Measurements from ENCODE around the gene CCNA2.

The CCNA2 gene

GRCh38 chr4:121767166-121767565 lies 56.5 kb downstream of the CCNA2 start:
- Histone ChIP-seq H3K36me3 (no peaks in the 10 kb centered on the region), H3K27me3 (peaks cover 39% of the 10 kb centered on the region), H3K9me3 (no peaks in the 10 kb centered on the region), H3K4me3 (ENCODE audit: low read depth, low read length) (no peak overlapping the region), H3K4me1 (no peaks in the 10 kb centered on the region)
- no peak for DNase-seq
- TF ChIP-seq CTCF (IDR thresholded peaks at IDR 0.05; ENCODE audit: low read depth, low read length), result no peak

All from BE2C (cell line).